ENCODE measurements around the gene OGFR. TPM values are rescaled to one million over a fixed set of nuclear protein-coding genes. Genes with fewer than 3 reads are reported as not detected.

Gene OGFR
- total and polyA plus RNA-seq, 2 donors = 35.9 to 90.4 TPM

DNA sequence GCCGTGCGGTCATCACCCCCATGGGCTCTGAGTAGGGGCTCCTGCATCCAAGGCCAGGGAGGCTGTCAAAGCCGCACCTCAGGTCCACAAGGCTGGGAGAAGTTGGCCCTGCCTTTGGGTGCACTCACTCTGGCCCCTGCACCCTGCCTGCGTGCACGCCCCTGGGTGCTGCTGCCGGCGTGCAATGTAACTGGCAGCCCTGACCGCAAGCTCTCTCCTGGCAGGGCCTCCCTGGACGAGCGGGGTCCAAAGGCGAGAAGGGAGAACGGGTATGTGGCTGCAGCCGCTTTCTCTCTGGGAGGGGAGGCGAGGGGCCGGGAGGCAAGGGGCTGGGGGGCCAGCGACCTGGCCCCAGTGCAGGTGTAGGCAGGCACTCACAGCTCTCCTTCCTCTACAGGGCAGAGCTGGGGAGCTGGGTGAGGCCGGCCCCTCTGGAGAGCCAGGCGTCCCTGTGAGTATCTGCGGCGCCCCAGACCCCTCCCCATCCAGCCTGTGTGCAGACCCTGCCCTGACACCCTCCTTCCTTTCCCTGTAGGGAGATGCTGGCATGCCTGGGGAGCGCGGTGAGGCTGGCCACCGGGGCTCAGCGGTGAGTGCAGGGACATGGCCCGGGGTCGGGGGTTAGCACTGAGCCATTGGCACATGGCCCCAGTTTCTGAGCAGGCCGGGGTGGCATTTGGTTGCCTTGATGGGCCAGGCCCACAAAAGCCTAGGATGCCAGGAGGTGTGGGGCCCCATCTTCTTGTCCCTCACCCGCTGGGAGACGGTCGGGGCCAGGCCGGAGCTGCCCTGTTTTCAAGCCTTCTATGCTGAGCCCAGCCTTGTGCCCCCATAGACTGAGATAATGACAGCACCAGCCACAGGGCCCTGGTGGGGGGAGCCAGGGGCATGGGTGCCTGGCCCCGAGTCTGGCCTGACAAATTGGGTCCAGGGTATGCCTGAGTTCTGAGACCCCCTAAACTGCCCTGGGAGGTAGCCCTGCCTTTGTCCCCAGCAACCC lies 24.9 kb downstream of the OGFR start:
- no peak overlapping the region for H3K27ac ChIP-seq (ENCODE audit: low read depth in 1 of 2, low read length in 1 of 2)
- 98% methylated on average over 32 of the region's 32 CpGs for WGBS
- no peaks in the 10 kb centered on the region for H3K27me3 ChIP-seq (ENCODE audit: control insufficient read depth in 2 of 2, insufficient read depth in 1 of 2, low read length in 1 of 2)
- no peak overlapping the region for H3K4me3 ChIP-seq (ENCODE audit: low read length in 2 of 2)
- no peak for DNase-seq (ENCODE audit: low read depth in 6 of 9, low spot score in 9 of 9)
- H3K36me3 ChIP-seq (ENCODE audit: control insufficient read depth in 2 of 2, insufficient read depth in 2 of 2, low read length in 1 of 2) = no peaks in the 10 kb centered on the region
- H3K4me1 ChIP-seq (ENCODE audit: control insufficient read depth in 2 of 2, insufficient read depth in 2 of 2, low read length in 2 of 2) = peaks cover 7 to 26% of the 10 kb centered on the region in 2 donors
- no peaks in the 10 kb centered on the region for H3K9me3 ChIP-seq (ENCODE audit: control insufficient read depth in 2 of 2, insufficient read depth in 1 of 2, low read length in 1 of 2)

DNA sequence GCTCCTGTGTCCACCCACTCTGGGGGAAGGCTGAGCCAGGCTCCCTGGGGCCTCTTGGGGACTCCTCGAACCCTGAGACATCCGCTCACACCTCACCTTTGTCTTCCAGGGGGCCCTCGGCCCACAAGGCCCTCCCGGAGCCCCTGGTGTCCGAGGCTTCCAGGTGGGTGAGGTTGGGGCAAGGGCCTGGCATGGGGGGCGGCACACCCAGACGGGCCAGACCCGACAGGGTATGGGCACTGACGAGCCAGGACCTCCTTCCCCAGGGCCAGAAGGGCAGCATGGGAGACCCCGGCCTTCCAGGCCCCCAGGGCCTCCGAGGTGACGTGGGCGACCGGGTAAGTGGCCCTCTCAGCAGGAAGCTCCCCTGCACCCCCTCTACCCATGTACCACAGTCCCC lies 25.6 kb downstream of the OGFR start:
- no peak overlapping the region for H3K4me3 ChIP-seq (ENCODE audit: low read length in 2 of 2)
- H3K4me1 ChIP-seq (ENCODE audit: control insufficient read depth in 2 of 2, insufficient read depth in 2 of 2, low read length in 2 of 2) = peaks cover 5 to 21% of the 10 kb centered on the region in 2 donors
- H3K27me3 ChIP-seq (ENCODE audit: control insufficient read depth in 2 of 2, insufficient read depth in 1 of 2, low read length in 1 of 2) = no peaks in the 10 kb centered on the region
- H3K9me3 ChIP-seq (ENCODE audit: control insufficient read depth in 2 of 2, insufficient read depth in 1 of 2, low read length in 1 of 2) = no peaks in the 10 kb centered on the region
- no peak overlapping the region for H3K27ac ChIP-seq (ENCODE audit: low read depth in 1 of 2, low read length in 1 of 2)
- WGBS = 97% methylated on average over 14 of the region's 14 CpGs
- no peak for DNase-seq (ENCODE audit: low read depth in 6 of 9, low spot score in 9 of 9)
- no peaks in the 10 kb centered on the region for H3K36me3 ChIP-seq (ENCODE audit: control insufficient read depth in 2 of 2, insufficient read depth in 2 of 2, low read length in 1 of 2)

DNA sequence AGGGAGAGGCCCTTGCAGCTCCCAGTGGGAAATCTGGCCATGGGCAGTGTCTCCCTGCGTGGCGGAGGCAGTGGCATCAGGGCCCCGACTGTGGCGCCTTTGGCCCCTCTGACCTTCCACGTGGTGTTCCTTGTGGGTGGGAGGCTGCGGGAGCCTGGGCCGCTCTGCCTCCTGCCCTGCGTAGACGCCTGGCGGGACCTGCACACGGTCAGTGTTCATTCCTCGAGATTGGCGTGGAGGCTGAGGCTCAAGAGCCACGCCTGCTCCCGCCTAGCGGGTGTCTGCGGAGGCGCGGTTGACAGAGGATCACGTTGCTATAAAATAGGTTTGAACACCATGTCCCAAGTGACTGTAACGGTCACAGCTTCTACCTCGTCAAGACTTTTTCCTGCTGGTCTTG lies 26.2 kb downstream of the OGFR start:
- Histone ChIP-seq H3K4me1 (ENCODE audit: control insufficient read depth in 2 of 2, insufficient read depth in 2 of 2, low read length in 2 of 2) (peaks cover 0 to 16% of the 10 kb centered on the region in 2 donors), H3K27me3 (ENCODE audit: control insufficient read depth in 2 of 2, insufficient read depth in 1 of 2, low read length in 1 of 2) (peaks cover 0 to 2% of the 10 kb centered on the region in 2 donors), H3K36me3 (ENCODE audit: control insufficient read depth in 2 of 2, insufficient read depth in 2 of 2, low read length in 1 of 2) (no peaks in the 10 kb centered on the region), H3K27ac (ENCODE audit: low read depth in 1 of 2, low read length in 1 of 2) (no peak overlapping the region), H3K9me3 (ENCODE audit: control insufficient read depth in 2 of 2, insufficient read depth in 1 of 2, low read length in 1 of 2) (no peaks in the 10 kb centered on the region), H3K4me3 (ENCODE audit: low read length in 2 of 2) (no peak overlapping the region)
- WGBS = 98% methylated on average over 22 of the region's 22 CpGs
- DNase-seq (ENCODE audit: low read depth in 6 of 9, low spot score in 9 of 9) = no peak

DNA sequence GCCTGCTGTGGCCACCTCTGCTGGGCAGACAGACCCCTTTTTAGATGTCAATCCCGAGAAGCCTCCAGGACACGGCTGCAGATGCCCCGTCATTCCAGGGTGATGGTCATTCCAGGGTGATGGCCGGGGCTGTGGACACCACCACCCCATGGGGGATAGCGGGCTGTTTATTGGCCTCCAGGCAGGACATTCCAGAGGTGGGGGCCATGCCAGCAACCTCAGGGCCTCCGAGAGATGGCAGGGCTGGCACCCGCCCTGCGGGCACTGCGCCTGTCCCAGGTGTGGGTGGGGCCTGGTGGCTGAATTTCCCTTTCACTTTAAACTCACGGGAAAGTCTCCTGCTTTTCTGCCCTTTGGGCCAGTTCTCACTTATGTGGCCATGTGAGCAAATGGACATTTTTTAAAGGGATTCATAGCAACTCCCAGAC lies 26.7 kb downstream of the OGFR start:
- Histone ChIP-seq H3K9me3 (ENCODE audit: control insufficient read depth in 2 of 2, insufficient read depth in 1 of 2, low read length in 1 of 2) (no peaks in the 10 kb centered on the region), H3K27ac (ENCODE audit: low read depth in 1 of 2, low read length in 1 of 2) (no peak overlapping the region), H3K4me1 (ENCODE audit: control insufficient read depth in 2 of 2, insufficient read depth in 2 of 2, low read length in 2 of 2) (peaks cover 0 to 20% of the 10 kb centered on the region in 2 donors), H3K27me3 (ENCODE audit: control insufficient read depth in 2 of 2, insufficient read depth in 1 of 2, low read length in 1 of 2) (peaks cover 0 to 7% of the 10 kb centered on the region in 2 donors), H3K4me3 (ENCODE audit: low read length in 2 of 2) (no peak overlapping the region), H3K36me3 (ENCODE audit: control insufficient read depth in 2 of 2, insufficient read depth in 2 of 2, low read length in 1 of 2) (no peaks in the 10 kb centered on the region)
- DNase-seq (ENCODE audit: low read depth in 6 of 9, low spot score in 9 of 9) = no peak
- 99% methylated on average over 10 of the region's 10 CpGs for WGBS

DNA sequence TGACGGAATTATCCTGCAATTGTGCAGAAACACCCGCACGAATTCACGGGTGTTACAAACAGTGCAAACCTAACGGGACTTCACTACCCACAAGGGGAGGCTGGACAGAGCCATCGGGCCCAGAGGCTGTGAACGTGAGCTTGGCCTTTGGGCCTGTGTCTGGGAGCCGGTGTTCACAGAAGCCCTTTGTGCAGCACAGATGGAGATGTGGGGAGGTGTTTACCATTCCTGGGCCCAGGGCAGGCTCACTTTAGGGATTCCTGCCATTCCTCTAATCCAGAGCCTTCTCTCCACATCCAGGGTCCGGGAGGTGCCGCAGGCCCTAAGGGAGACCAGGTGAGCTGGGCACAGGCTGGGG lies 27.2 kb downstream of the OGFR start:
- H3K4me3 ChIP-seq (ENCODE audit: low read length in 2 of 2) = no peak overlapping the region
- no peaks in the 10 kb centered on the region for H3K36me3 ChIP-seq (ENCODE audit: control insufficient read depth in 2 of 2, insufficient read depth in 2 of 2, low read length in 1 of 2)
- peaks cover 0 to 11% of the 10 kb centered on the region in 2 donors for H3K27me3 ChIP-seq (ENCODE audit: control insufficient read depth in 2 of 2, insufficient read depth in 1 of 2, low read length in 1 of 2)
- H3K4me1 ChIP-seq (ENCODE audit: control insufficient read depth in 2 of 2, insufficient read depth in 2 of 2, low read length in 2 of 2) = peaks cover 0 to 23% of the 10 kb centered on the region in 2 donors
- H3K27ac ChIP-seq (ENCODE audit: low read depth in 1 of 2, low read length in 1 of 2) = no peak overlapping the region
- no peaks in the 10 kb centered on the region for H3K9me3 ChIP-seq (ENCODE audit: control insufficient read depth in 2 of 2, insufficient read depth in 1 of 2, low read length in 1 of 2)
- no peak for DNase-seq (ENCODE audit: low read depth in 6 of 9, low spot score in 9 of 9)
- 95% methylated on average over 10 of the region's 10 CpGs for WGBS

DNA sequence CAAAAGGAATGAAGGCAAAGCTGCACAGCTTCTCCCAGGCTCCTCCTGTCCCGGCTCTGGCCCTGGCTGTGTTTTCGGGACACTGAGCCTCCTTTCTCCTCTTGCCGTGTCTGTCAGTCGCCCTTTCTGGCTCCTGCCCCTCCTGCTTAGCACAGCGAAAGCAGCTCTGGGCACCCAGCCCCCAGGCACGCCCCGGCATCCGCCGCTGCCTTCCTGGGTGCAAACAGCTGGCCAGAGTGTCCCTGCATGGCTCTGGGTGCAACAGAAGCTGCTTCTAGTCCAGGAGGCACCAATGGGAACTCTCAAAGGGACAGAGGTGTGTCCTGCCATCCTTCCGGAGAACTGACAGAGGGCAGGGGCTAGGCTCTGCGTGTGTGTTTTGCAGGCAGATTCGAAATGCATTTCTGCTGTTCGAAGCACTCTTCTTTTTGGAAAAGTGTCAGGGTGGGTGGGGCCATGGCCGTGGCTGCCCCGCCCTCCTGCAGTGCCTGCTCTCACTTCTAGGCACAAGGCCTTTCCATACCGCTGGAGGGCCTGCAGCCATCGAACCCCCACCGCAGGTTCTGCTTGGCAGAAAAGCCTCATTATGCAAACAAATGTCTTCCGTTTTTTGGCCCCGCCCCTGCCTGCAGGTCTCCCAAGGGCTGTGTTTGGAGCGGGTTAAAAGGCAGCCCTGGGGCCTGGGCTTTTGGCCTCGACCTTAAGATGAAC lies 27.7 kb downstream of the OGFR start:
- Histone ChIP-seq H3K27ac (ENCODE audit: low read depth in 1 of 2, low read length in 1 of 2) (peak overlapping the region in 1 of 2 donors; percentile 20), H3K4me1 (ENCODE audit: control insufficient read depth in 2 of 2, insufficient read depth in 2 of 2, low read length in 2 of 2) (peaks cover 0 to 23% of the 10 kb centered on the region in 2 donors), H3K36me3 (ENCODE audit: control insufficient read depth in 2 of 2, insufficient read depth in 2 of 2, low read length in 1 of 2) (no peaks in the 10 kb centered on the region), H3K9me3 (ENCODE audit: control insufficient read depth in 2 of 2, insufficient read depth in 1 of 2, low read length in 1 of 2) (no peaks in the 10 kb centered on the region), H3K27me3 (ENCODE audit: control insufficient read depth in 2 of 2, insufficient read depth in 1 of 2, low read length in 1 of 2) (peaks cover 0 to 11% of the 10 kb centered on the region in 2 donors), H3K4me3 (ENCODE audit: low read length in 2 of 2) (no peak overlapping the region)
- peak in 3 of 9 donors; percentile 25 to 69 (median 28) for DNase-seq (ENCODE audit: low read depth in 6 of 9, low spot score in 9 of 9)
- WGBS = 59% methylated on average over 22 of the region's 22 CpGs

DNA sequence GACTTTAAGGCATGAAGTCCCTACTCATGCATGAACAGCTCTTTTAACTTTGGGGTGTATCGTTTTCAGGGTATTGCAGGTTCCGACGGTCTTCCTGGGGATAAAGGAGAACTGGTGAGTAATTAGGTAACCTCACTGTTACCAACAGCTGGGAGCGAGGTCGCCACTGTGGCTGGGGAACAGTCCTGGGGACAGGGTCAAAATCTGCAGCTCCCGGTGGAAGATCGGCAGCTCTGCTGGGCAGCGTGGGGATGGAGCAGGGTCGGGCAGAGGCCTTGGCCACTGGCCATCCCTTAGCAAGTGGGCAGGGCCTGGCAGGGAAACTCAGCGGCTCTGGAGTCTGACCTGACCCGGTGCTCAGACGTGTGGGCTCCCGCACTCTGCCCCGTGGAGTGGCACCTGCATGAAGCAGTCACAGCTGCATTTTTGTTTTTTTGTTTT lies 28.3 kb downstream of the OGFR start:
- 82% methylated on average over 14 of the region's 14 CpGs for WGBS
- Histone ChIP-seq H3K4me1 (ENCODE audit: control insufficient read depth in 2 of 2, insufficient read depth in 2 of 2, low read length in 2 of 2) (peaks cover 0 to 23% of the 10 kb centered on the region in 2 donors), H3K9me3 (ENCODE audit: control insufficient read depth in 2 of 2, insufficient read depth in 1 of 2, low read length in 1 of 2) (no peaks in the 10 kb centered on the region), H3K27ac (ENCODE audit: low read depth in 1 of 2, low read length in 1 of 2) (no peak overlapping the region), H3K36me3 (ENCODE audit: control insufficient read depth in 2 of 2, insufficient read depth in 2 of 2, low read length in 1 of 2) (no peaks in the 10 kb centered on the region), H3K4me3 (ENCODE audit: low read length in 2 of 2) (no peak overlapping the region), H3K27me3 (ENCODE audit: control insufficient read depth in 2 of 2, insufficient read depth in 1 of 2, low read length in 1 of 2) (peaks cover 0 to 11% of the 10 kb centered on the region in 2 donors)
- no peak for DNase-seq (ENCODE audit: low read depth in 6 of 9, low spot score in 9 of 9)

DNA sequence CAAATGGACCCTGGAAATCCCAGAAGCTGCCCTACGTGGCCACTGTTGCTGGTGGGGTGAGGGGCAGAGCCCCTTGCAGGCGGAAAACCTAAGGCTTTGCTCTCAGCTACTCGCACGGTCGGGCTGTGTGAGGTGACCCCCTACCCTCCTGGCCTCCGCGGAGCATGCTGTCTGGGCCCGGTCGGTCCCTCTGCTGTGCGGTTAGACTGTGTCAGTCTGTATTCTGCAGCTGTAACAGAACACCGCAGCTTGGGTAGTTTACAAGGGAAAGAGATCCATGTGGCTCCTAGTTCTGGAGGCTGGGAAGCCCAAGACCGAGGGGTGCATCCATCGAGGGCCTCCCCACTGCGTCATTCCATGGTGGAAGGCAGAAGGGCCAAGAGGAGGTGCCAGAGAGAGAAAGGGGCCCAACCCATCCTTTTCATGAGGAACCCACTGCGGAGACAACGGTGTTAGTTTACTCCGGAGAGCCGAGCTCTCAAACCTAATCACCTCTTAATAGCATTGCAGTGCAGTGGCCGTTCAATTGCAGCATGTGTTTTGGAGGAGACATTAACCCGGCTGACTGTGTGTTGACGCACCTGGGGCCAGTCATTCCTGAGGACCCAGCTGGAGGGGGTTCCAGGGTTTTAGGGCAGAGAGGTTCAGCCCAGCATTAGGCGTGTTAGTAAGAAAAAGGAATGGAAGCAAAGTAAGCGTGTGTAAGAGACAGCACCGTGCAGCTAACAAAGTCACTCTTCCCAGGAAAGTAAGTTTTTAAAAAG lies 30.5 kb downstream of the OGFR start:
- no peak for DNase-seq (ENCODE audit: low read depth in 6 of 9, low spot score in 9 of 9)
- H3K27me3 ChIP-seq (ENCODE audit: control insufficient read depth in 2 of 2, insufficient read depth in 1 of 2, low read length in 1 of 2) = peaks cover 0 to 11% of the 10 kb centered on the region in 2 donors
- H3K36me3 ChIP-seq (ENCODE audit: control insufficient read depth in 2 of 2, insufficient read depth in 2 of 2, low read length in 1 of 2) = no peaks in the 10 kb centered on the region
- 96% methylated on average over 24 of the region's 24 CpGs for WGBS
- H3K27ac ChIP-seq (ENCODE audit: low read depth in 1 of 2, low read length in 1 of 2) = no peak overlapping the region
- no peaks in the 10 kb centered on the region for H3K9me3 ChIP-seq (ENCODE audit: control insufficient read depth in 2 of 2, insufficient read depth in 1 of 2, low read length in 1 of 2)
- no peak overlapping the region for H3K4me3 ChIP-seq (ENCODE audit: low read length in 2 of 2)
- peaks cover 0 to 23% of the 10 kb centered on the region in 2 donors for H3K4me1 ChIP-seq (ENCODE audit: control insufficient read depth in 2 of 2, insufficient read depth in 2 of 2, low read length in 2 of 2)

Measured in thymus (tissue), 11 donors.